Chondrocyte (in vitro differentiated cells): ENCODE results near the gene EIPR1. TPM values are rescaled to one million over a fixed set of nuclear protein-coding genes. Genes with fewer than 3 reads are reported as not detected.

Experiments
- DNase-seq: peaks from one replicate; pipeline ENCODE4 v3.0.0; 2021; ENCODE audit warnings: mixed read lengths, low spot score
- H3K27ac Mint-ChIP-seq: one replicate; pipeline ENCODE4 v1.8.0; 2021; ENCODE audit warnings: mild to moderate bottlenecking, moderate library complexity, mixed read lengths; ENCODE audit not compliant: unreplicated experiment
- H3K27me3 Mint-ChIP-seq: 2 replicates; pipeline ENCODE4 v1.8.0; 2021; ENCODE audit warnings: low read depth, mixed read lengths
- H3K36me3 Mint-ChIP-seq: 2 replicates; pipeline ENCODE4 v1.8.0; 2021; ENCODE audit warnings: low read depth, mixed read lengths
- H3K4me1 Mint-ChIP-seq: 2 replicates; pipeline ENCODE4 v1.8.0; 2021; ENCODE audit warnings: low read depth, mild to moderate bottlenecking, mixed read lengths
- H3K4me3 Mint-ChIP-seq: one replicate; pipeline ENCODE4 v1.8.0; 2021; ENCODE audit warnings: mild to moderate bottlenecking, moderate library complexity, mixed read lengths; ENCODE audit not compliant: unreplicated experiment
- H3K9me3 Mint-ChIP-seq: 2 replicates; pipeline ENCODE4 v1.8.0; 2021; ENCODE audit warnings: low read depth, mixed read lengths
- CTCF ChIP-seq: fragments of 200-600 bp; sonication (generic); IDR thresholded peaks from 2 replicates; pipeline ENCODE4 v1.5.0; 2021; ENCODE audit warnings: antibody characterized with exemption, mild to moderate bottlenecking, moderate library complexity
- total RNA-seq: library from RNA; stranded (reverse); gene quantifications from 3 replicates; pipeline ENCODE4 v1.2.1, GENCODE V29; 2021

EIPR1 gene
- total RNA-seq, 1 donor from 2014 or later = 18.2 TPM

GRCh38 chr2:3171564-3172264, 205.9 kb downstream of the EIPR1 start:
- TF ChIP-seq CTCF = no peak
- Mint-ChIP-seq H3K4me3 (no peak overlapping the region), H3K36me3 (peaks cover 8% of the 10 kb centered on the region), H3K9me3 (no peaks in the 10 kb centered on the region), H3K27ac (no peak overlapping the region), H3K27me3 (no peaks in the 10 kb centered on the region), H3K4me1 (peaks cover 16% of the 10 kb centered on the region)
- DNase-seq = no peak

GRCh38 chr2:3170792-3171455, 206.7 kb downstream of the EIPR1 start:
- Mint-ChIP-seq H3K4me1 (peaks cover 16% of the 10 kb centered on the region), H3K27me3 (no peaks in the 10 kb centered on the region), H3K36me3 (peaks cover 10% of the 10 kb centered on the region), H3K27ac (no peak overlapping the region), H3K4me3 (no peak overlapping the region), H3K9me3 (no peaks in the 10 kb centered on the region)
- TF ChIP-seq CTCF = no peak
- DNase-seq = no peak

GRCh38 chr2:3169106-3169870, 208.3 kb downstream of the EIPR1 start:
- Mint-ChIP-seq H3K4me1 (peaks cover 16% of the 10 kb centered on the region), H3K27ac (no peak overlapping the region), H3K27me3 (no peaks in the 10 kb centered on the region), H3K36me3 (peaks cover 15% of the 10 kb centered on the region), H3K9me3 (peaks cover 4% of the 10 kb centered on the region), H3K4me3 (no peak overlapping the region)
- DNase-seq = no peak
- TF ChIP-seq CTCF = no peak

GRCh38 chr2:3168230-3168891, 209.3 kb downstream of the EIPR1 start:
- H3K9me3 Mint-ChIP-seq = peaks cover 14% of the 10 kb centered on the region
- no peaks in the 10 kb centered on the region for H3K27me3 Mint-ChIP-seq
- peaks cover 16% of the 10 kb centered on the region for H3K4me1 Mint-ChIP-seq
- H3K4me3 Mint-ChIP-seq = no peak overlapping the region
- DNase-seq = no peak
- TF ChIP-seq CTCF = no peak
- peaks cover 22% of the 10 kb centered on the region for H3K36me3 Mint-ChIP-seq
- peak overlapping the region; percentile 2 for H3K27ac Mint-ChIP-seq

- no peak for TF ChIP-seq CTCF
- Mint-ChIP-seq H3K4me1 (peaks cover 5% of the 10 kb centered on the region), H3K27me3 (no peaks in the 10 kb centered on the region), H3K4me3 (no peak overlapping the region), H3K36me3 (peaks cover 18% of the 10 kb centered on the region), H3K27ac (no peak overlapping the region), H3K9me3 (peaks cover 18% of the 10 kb centered on the region)
- no peak for DNase-seq
Measured at GRCh38 chr2:3163401-3163800, 214.2 kb downstream of the EIPR1 start.
